ENCODE results near the gene MEGF6. TPM values are rescaled to one million over a fixed set of nuclear protein-coding genes. Genes with fewer than 3 reads are reported as not detected.

The MEGF6 gene
- total and polyA plus RNA-seq, 2 of the 8 experiments (the other 6 are each of a cell fraction or from before 2014, with no cell fraction given) = 4.1 to 14.8 TPM

DNA sequence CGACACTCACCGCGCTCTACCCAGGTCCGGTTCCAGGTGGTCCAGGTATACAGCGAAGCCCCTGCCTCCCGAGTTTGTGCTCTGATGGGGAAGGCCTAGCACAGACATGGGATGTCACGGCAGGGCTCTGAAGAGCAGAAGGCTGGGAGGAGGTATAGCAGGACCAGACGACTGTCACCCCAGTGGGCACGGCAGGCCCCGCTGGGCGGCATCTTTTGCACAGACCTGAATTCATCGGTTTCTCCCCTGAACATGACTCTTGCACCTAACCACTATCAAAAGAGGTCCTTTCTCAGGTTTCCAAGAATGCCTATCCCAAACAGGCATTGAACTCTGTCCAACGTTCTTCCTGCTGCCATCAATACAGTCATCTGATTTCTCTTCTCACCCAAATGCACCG, 126.3 kb downstream of the MEGF6 start:
- no peak overlapping the region for H3K4me2 ChIP-seq (ENCODE audit: insufficient read depth in 1 of 2, low read depth in 2 of 2, low read length in 2 of 2)
- H4K8ac ChIP-seq (ENCODE audit: extremely low read depth, insufficient read depth, low read length) = no peak overlapping the region
- no peak overlapping the region for H3K14ac ChIP-seq (ENCODE audit: insufficient read length)
- no peak overlapping the region for H2BK5ac ChIP-seq (ENCODE audit: low read depth, low read length)
- no peak overlapping the region for H2AK5ac ChIP-seq (ENCODE audit: low read depth, low read length)
- H4K20me1 ChIP-seq (replicated peaks in 1 of 2; ENCODE audit: control insufficient read depth in 1 of 2, insufficient read depth in 2 of 2, low read length in 2 of 2) = no peaks in the 10 kb centered on the region
- H3K4ac ChIP-seq (replicated peaks; ENCODE audit: insufficient read length, low read depth, low read length) = no peak overlapping the region
- H3K27ac ChIP-seq (ENCODE audit: low read depth, low read length) = no peak overlapping the region
- H3K27me3 ChIP-seq (replicated peaks in 1 of 4; ENCODE audit: control insufficient read depth in 3 of 4, extremely low read depth in 1 of 4, insufficient read depth in 3 of 4, low read length in 3 of 4) = no peaks in the 10 kb centered on the region
- H3K23ac ChIP-seq (ENCODE audit: insufficient read length) = no peak overlapping the region
- no peaks in the 10 kb centered on the region for H3K79me1 ChIP-seq (ENCODE audit: low read depth, low read length)
- no peaks in the 10 kb centered on the region; a peak in 1 of 8 replicates for H3K36me3 ChIP-seq (ENCODE audit: control insufficient read depth in 2 of 4, insufficient read depth in 4 of 4, low read length in 3 of 4)
- H4K91ac ChIP-seq (replicated peaks; ENCODE audit: insufficient read length, low read length) = no peak overlapping the region
- FAIRE-seq (no peak), DNase-seq (ENCODE audit: low read depth in 1 of 2, low spot score in 2 of 2) (no peak)
- no peaks in the 10 kb centered on the region for H3K79me2 ChIP-seq (ENCODE audit: control insufficient read depth in 1 of 2, insufficient read depth in 2 of 2, low read length in 2 of 2)
- H3K18ac ChIP-seq (ENCODE audit: extremely low read depth, low read length) = no peak overlapping the region
- H3K56ac ChIP-seq (replicated peaks; ENCODE audit: insufficient read length, low read depth, low read length) = no peak overlapping the region
- ChIA-PET POLR2A (ENCODE audit: partially characterized antibody) (interaction anchor here (0.6 to 2.6 kb wide), 4 partner anchors 8 to 902 kb away, joined by 3 to 13 read pairs (median 5); no protein-coding TSS in a partner anchor), CTCF (ENCODE audit: partially characterized antibody) (interaction anchor here (0.7 to 5.3 kb wide), 7 partner anchors 13 to 137 kb away, joined by 3 to 59 read pairs (median 10); no protein-coding TSS in a partner anchor)
- 93% methylated on average over 11 of the region's 14 CpGs; no CpG with 5 or more reads in 1 of the 2 experiments for WGBS, 2 experiments (ENCODE audit: extremely low coverage in 1 of 2, insufficient coverage in 1 of 2, insufficient read length in 1 of 2, insufficient replicate concordance in 2 of 2, low coverage in 1 of 2, low lambda C conversion rate in 2 of 2, missing lambda C conversion rate in 1 of 2)
- H3K23me2 ChIP-seq (ENCODE audit: low read depth, low read length) = no peaks in the 10 kb centered on the region
- H3K4me3 ChIP-seq (ENCODE audit: extremely low read depth in 1 of 4, insufficient read depth in 2 of 4, low read depth in 3 of 4, low read length in 4 of 4) = no peak overlapping the region
- no peak overlapping the region for H3K9ac ChIP-seq (replicated peaks in 1 of 4; ENCODE audit: extremely low read depth in 1 of 4, low read depth in 3 of 4, low read length in 3 of 4)
- no peaks in the 10 kb centered on the region for H3K4me1 ChIP-seq (replicated peaks in 1 of 4; ENCODE audit: control insufficient read depth in 3 of 4, insufficient read depth in 4 of 4, low read length in 3 of 4)
- H2AFZ ChIP-seq (ENCODE audit: low read length) = no peak overlapping the region
- H2BK120ac ChIP-seq (replicated peaks; ENCODE audit: low read depth, low read length) = no peak overlapping the region
- no peak overlapping the region for H4K5ac ChIP-seq (ENCODE audit: insufficient read length, low read depth, low read length)
- H2BK15ac ChIP-seq (ENCODE audit: low read length) = no peak overlapping the region
- TF ChIP-seq, protein P1, sequence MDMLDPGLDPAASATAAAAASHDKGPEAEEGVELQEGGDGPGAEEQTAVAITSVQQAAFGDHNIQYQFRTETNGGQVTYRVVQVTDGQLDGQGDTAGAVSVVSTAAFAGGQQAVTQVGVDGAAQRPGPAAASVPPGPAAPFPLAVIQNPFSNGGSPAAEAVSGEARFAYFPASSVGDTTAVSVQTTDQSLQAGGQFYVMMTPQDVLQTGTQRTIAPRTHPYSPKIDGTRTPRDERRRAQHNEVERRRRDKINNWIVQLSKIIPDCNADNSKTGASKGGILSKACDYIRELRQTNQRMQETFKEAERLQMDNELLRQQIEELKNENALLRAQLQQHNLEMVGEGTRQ (IDR thresholded peaks at IDR 0.05; ENCODE audit: low read length) = no peak
- TF ChIP-seq BRCA1 (IDR thresholded peaks at IDR 0.05; ENCODE audit: low read depth, low read length) = no peak
- no peak for TF ChIP-seq SIRT6 (IDR thresholded peaks at IDR 0.05; ENCODE audit: low read length)
- no peak for TF ChIP-seq TBP (IDR thresholded peaks at IDR 0.05; ENCODE audit: low read depth, low read length)
- no peak for TF ChIP-seq SUZ12 (IDR thresholded peaks at IDR 0.05; ENCODE audit: low read length)
- no peak for TF ChIP-seq CEBPB (IDR thresholded peaks at IDR 0.05; ENCODE audit: low read depth, low read length)
- no peak for TF ChIP-seq ZNF274 (IDR thresholded peaks at IDR 0.05; ENCODE audit: borderline replicate concordance, extremely low read depth, low read length)
- TF ChIP-seq BCL11A (IDR thresholded peaks at IDR 0.05; ENCODE audit: low read depth in 2 of 2, low read length in 2 of 2) = no peak
- TF ChIP-seq RFX5 (IDR thresholded peaks at IDR 0.05; ENCODE audit: borderline replicate concordance, low read depth, low read length) = no peak
- TF ChIP-seq, protein P2, sequence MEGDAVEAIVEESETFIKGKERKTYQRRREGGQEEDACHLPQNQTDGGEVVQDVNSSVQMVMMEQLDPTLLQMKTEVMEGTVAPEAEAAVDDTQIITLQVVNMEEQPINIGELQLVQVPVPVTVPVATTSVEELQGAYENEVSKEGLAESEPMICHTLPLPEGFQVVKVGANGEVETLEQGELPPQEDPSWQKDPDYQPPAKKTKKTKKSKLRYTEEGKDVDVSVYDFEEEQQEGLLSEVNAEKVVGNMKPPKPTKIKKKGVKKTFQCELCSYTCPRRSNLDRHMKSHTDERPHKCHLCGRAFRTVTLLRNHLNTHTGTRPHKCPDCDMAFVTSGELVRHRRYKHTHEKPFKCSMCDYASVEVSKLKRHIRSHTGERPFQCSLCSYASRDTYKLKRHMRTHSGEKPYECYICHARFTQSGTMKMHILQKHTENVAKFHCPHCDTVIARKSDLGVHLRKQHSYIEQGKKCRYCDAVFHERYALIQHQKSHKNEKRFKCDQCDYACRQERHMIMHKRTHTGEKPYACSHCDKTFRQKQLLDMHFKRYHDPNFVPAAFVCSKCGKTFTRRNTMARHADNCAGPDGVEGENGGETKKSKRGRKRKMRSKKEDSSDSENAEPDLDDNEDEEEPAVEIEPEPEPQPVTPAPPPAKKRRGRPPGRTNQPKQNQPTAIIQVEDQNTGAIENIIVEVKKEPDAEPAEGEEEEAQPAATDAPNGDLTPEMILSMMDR (IDR thresholded peaks at IDR 0.05; ENCODE audit: control extremely low read depth in 1 of 3, insufficient read depth in 1 of 3, low read depth in 1 of 3, low read length in 3 of 3) = no peak
- no peak overlapping the region for H2BK12ac ChIP-seq (ENCODE audit: low read depth, low read length)
- H3K9me3 ChIP-seq (ENCODE audit: insufficient read depth in 2 of 2, low read depth in 1 of 2, low read length in 1 of 2) = peaks cover 8 to 23% of the 10 kb centered on the region in 2 experiments; a peak in 2 of 4 replicates
- H2BK20ac ChIP-seq (ENCODE audit: low read length) = no peak overlapping the region

Measured in H1 (cell line).